GM21576 (cell line): Measurements from ENCODE around the gene ITPR2.

Experiments
- ATAC-seq: cut with Tn5 transposase; IDR thresholded peaks from one replicate; pipeline ENCODE4 v1.9.1; 2021; ENCODE audit warnings: mild to moderate bottlenecking, moderate library complexity; ENCODE audit not compliant: unreplicated experiment

ITPR2 gene

DNA sequence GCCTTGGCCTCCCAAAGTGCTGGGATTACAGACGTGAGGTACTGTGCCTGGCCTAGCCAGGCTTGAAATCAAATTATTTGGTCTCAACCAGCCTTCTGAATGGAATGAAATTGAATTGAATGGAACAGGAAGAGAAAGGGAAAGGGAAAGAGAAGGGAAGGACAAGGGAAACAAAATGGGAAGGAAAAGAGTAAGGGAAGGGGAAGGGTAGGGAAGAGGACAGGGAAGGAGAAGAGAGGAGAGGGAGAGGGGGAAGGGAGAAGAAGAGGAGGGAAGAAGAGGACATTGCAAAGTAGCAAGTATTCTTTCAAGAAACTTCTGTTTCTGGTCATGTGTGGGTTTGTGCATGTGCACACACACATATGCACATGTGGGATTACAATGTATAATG lies 97.8 kb downstream of the ITPR2 start:
- no peak for ATAC-seq

DNA sequence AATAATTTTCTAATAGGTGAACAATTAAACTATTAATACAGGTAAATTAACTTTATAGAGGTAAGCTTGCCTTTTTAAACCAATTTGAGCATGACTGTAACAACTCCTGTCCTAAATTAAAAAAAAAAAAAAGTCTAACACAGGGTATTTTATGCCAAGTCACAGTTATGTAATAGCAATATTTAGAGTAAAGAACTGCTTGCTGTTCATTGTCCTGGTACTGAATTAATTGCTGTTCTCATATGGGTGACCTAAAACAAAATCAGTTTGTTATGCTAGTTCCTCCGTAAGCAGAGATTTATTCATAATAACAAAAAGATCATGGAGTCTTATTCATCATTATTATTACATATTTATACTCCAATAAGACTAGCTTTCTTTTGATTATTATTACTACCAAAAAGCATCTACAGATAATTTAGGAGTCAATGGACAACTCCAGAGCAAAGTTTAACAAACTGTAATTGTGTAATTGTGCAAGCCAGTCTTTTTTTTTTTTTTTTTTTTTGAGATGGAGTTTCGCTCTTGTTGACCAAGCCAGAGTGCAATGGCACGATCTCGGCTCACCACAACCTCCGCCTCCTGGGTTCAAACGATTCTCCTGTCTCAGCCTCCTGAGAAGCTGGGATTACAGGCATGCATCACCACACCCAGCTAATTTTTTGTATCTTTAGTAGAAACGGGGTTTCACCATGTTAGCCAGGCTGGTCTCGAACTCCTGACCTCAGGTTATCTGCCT lies 98.3 kb downstream of the ITPR2 start:
- no peak for ATAC-seq

DNA sequence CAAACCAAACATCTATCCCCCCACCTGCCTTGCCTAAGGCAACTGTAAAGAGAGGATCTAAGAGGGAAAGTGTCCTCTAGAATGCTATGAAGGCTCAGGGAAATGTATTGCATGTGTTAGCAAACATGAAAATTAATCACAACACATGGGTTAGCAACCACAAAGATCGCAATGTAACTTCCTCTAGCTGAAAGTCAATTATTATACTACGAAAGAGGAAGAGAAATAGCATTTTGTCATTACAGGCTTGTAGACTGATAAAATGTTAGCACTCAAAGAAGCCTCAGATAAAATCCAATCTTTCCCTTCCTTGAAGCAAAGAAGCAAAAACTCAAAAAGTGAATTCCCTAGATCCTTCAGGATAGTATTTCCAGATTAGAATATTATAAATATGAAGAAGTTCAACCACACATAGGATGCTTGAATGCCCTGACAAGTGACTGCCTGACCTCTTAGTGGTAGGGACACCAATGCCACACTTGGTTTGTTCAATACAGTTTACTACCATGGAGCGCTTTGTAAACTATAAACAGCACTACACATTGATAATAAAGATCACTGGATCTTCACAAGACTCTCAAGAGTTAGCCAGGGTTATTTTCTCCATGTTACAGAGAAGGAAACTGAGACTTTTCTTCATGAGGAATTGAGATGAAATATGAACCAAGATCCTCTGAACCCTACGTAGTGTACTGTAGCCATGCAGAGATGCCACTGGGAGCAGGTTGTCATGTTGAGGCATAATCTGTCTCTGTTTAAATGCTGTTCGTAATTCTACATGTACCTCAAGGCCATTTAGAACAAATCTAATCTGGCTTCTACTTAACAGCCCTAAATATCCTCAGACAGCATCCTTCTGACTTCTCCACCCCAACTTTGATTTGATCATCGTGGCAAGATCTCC lies 100.7 kb downstream of the ITPR2 start:
- ATAC-seq, result peak; percentile 57

DNA sequence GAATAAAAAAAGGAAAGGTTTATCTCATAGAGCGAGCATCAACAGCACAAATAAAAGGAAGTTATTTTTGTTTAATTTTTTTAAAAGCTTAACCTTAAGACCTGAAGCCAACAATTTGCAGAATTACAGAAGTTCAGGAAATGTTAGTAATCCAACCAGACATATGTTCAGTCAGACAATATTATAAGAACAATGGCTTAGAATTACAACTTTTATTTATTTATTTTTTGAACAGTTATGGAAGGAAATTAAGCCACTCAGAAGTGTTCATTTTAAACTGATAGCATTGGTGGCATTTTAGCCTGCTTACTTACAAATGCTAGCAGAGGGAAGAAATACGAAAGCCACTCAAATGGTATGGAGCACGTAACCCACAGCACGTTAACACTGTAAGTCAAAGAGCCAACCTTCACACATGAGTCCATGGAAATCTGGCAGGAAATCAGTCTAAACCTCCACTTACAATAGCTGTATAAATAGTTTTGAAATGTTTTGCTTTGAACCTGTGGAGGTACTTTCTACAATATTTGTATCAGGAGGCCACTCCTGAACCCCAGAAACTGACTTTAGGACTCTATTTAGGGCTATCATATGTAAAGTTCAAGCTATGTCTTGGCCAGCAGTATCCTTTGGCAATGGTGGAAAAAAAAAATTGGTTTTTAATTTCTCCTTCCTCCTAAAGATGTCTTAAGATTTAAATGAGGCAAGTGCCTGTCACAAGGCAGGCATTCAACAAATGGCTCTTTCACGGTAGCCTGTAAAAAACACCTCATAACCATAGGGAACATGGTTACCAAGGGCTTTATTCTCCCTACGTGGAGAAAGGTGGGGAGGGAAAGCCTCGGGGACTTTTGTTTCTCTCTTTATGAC lies 102.3 kb downstream of the ITPR2 start:
- ATAC-seq, result no peak

DNA sequence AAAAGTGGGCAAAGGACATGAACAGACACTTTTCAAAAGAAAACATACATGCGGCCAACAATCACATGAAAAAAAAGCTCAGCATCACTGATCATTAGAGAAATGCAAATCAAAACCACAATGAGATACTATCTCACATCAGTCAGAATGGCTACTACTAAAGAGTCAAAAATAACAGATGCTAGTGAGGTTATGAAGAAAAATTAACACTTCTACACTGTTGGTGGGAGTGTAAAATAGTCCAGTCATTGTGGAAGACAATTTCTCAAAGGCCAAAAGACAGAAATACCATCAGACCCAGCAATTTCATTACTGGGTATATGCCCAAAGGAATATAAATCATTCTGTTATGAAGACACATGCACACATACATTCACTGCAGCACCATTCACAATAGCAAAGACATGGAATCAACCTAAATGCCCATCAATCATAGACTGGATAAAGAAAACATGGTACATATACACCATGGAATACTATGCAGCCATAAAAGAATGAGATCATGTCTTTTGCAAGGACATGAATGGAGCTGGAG lies 103.8 kb downstream of the ITPR2 start:
- ATAC-seq, result peak; percentile 30

DNA sequence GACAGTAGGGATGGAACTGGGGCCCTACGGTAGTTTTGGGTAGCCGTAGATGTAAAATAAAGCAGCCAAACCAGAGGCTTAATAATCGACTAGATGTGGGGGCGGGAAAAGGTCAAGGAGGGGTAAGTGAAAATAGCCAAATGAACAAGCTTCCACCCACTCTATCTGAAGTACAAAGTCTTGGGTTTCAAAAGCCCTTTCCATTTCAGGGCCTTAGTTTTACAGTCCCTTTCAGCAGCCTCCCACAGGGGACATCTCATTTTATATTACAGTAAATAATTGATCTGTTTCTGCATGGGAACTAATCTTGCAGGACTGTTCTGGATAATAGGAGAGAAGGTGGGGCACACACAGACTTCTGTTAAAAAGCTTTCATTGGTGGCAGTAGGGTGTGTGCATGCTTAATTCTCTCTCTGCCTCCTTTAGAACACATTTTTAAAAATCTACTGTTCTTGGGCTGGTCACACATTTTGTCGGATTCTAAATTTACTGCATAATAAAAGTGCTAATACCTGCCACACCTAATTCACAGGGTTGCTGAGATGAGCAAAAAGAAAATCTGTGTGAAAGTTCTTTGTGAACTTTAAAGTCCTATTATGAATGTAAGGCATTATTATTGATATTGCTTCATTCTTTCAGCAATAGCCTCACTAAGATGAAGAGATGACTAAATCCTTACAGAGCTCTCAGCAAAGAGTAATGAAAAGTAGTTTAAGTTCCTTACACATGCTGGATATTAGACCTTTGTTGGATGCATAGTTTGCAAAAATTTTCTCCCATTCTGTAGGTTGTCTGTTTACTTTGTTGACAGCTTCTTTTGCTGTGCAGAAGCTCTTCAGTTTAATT lies 104.6 kb downstream of the ITPR2 start:
- no peak for ATAC-seq

DNA sequence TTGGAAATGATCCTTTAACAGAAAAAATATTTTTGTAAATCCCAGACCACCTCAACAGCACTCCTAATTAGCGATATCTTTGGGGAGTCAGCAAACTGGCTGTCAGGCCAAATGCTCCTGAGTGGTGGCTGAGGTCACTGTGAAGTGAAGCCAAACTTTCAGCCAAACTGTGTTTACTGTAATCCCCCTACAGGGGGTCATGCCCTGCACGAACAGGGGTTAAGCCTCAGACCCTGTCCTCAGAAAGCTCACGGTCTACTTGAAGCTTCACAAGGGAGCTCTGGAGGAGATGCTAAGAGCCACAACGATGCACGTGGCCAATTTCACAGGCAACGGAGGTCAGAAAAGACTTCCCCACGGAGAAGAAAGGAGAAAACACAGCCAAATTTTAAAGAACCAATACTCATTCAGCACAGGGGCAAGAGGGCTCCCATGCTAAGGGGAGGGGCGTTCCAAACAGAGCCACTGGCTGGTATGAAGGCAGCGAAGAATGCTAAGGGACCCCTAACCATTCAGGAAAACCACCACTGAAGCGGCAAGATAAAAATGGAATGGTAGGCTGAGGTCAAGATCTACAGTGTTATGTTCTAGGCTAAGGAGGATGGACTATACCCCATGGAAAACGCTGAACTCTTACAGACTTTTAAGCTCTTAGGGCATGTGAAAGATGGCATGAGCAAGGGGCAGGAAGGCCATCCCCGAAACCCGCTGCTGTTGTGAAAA lies 105.4 kb downstream of the ITPR2 start:
- no peak for ATAC-seq

DNA sequence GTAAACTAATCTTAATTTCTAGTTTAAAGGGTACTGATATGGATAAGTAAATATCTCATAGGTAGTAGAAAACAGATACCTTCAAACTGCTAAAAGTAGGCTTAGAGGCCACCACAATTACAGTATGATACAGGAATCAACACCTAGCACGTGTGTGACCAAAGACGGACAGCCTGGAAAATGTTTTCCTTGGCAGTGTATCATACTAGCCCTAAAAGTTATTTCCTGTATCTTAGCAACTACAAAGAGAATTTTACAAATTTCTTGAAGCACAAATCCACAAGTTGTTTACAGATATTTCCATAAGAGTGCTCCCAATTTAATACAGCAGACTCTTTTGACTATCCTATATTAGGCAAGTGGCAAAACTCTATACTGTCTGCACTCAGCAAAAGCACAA lies 106.0 kb downstream of the ITPR2 start:
- no peak for ATAC-seq

DNA sequence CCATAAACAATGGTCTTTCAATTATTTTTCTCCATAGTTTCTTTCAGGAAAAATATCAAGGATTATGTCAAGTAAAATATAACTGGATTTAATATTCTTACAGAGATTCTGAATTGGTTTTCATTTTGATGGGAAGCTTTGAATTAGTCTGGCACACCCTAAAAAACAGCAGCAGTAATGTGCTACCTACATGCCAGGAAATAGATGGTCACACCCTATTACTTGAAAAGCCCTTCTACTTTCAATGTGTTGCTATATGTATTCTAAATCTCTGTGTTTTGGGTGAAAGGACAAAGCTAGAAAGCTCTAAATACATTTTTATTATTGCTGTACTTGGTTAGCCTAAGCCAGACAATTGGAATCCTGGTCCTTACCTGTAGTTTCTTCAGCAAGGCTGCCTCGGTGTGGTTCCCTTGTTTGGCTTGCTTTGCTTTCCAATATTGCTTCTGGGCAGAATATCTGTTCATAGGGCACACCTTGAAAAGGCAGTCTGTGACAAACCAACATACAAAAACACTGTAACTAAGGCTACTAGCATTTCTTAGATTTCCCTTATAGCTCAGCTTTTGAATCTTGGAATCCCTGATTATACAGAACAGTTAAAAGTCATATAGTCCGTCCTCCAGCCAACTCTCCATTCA lies 107.6 kb downstream of the ITPR2 start:
- no peak for ATAC-seq

DNA sequence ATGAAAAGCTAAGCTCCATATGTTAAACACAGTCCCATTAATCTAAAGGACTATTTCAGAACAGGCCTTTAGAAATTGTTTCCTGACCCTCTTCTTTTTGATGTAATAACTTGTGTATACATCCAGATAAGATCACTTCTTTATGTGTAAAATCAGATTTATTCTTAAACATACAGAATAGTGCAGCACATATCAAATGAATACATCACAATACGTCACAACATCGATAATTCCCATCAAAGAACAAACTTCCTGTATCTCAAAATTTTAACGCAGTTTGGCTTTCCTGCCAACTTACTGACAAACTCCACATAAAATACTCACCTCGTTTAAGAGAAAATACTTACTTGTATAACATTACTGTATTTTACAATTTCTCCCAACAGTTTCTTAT lies 108.7 kb downstream of the ITPR2 start:
- ATAC-seq, result no peak

DNA sequence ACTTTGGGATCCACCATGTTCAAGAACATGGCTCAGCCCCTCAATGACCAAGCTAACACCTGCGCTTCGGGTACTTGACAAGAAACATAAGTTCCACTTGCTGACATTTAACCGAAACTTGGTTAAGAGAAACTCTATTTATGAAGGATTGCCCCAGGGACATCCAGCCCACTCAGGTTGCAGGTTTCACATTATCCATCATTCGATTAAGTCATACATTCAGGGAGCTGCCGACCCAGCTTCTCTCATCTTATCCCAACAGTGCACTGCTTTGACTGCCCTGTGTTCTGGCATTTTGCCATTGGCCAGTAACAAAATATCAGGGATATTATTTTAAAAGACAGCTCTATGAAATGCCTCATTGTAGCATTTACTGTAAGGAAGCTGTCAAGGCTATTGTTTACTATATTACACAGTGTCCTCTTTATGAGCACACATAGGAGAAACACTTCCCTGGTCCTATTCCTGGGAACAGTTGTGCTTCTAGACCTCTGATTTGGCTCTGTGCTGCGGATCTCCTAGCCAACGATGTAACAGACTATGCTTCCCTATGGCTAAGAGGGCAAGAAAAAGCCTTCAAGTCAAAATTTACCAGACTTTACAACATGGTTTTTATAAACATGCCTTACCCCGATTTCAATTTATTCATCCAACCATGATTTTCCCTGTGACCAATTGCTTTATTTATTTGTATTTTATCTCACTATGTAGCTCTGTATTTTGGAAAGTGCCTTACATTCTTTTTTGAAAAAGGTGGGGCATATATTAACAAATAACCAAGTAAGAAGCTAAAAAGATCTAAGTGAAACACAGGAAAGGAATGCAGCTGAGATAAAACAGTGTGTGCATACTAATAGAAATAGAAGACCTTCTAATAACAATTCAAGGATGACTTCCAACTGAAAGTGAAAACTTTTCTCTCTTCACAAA lies 109.3 kb downstream of the ITPR2 start:
- ATAC-seq, result no peak

DNA sequence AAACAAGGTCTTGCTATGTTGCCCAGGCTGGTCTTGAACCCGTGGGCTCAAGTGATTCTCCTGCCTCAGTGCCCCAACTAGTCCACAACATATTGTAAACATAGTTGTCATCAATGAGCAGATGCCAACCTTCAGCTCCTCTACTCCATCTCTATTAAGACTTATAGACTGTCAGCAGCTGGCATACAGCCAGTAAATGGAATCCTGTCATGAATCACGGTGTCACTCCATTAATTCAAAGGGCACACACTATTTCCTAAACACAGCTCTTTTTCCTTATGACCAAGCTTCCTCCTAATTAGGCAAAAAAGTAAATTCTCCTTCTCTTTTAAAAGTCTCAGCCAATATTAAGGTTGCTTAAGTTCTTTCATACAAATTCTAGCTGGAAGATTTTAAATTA lies 111.2 kb downstream of the ITPR2 start:
- ATAC-seq, result no peak

DNA sequence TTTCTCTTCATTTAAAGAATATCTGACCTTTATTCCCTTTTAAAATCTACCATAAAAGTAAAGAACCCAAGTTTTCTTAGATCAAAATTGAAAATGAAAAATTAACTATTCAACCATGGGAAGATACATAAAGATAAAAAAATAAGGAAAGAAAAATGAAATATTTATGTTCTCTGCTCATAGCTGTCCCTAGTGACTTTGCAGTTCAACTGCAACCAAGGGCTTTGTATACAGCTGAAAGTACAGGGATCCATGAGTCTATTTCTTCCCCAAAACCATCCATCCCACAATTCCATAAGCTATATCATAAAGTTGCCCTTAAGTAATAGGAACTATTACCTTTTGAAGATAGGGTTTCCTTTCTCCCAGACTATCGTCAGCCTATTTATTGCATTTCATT lies 113.1 kb downstream of the ITPR2 start:
- no peak for ATAC-seq

DNA sequence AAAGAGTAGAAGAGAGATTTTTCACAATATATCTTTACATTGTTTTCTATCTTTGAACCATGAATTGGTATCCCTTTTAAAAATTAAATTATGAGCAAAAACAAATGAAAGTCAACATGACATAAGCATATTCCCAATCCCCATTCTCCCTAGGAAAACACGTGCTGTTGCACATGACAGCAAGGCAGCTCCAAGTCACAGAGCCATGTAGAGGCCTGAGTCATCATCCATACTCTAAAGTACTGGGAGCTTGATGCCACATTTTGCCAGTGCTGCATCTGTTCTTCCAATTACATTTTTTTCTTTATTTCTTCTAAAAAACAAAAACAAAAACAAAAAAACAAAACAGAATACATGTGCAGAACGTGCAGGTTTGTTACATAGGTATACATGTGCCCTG lies 115.2 kb downstream of the ITPR2 start:
- no peak for ATAC-seq

DNA sequence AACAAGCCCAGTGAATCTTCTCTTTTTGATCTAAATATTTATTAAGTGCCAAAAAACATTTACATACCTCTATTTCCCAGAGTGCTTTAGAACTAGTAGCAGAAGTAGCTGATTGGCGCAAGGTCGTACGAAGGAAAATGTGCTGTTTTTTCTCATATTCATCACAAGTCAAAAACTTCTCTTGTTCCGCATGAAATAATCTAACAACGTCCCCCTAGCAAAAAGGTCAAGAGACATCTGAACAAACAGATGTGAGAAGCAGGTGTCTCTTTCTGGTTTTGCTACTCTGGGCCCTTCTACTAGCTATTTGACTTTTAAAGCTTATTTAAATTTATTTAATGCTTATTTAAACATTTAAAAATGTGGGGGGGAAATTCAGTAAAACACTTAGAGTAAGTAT lies 117.8 kb downstream of the ITPR2 start:
- ATAC-seq, result no peak

DNA sequence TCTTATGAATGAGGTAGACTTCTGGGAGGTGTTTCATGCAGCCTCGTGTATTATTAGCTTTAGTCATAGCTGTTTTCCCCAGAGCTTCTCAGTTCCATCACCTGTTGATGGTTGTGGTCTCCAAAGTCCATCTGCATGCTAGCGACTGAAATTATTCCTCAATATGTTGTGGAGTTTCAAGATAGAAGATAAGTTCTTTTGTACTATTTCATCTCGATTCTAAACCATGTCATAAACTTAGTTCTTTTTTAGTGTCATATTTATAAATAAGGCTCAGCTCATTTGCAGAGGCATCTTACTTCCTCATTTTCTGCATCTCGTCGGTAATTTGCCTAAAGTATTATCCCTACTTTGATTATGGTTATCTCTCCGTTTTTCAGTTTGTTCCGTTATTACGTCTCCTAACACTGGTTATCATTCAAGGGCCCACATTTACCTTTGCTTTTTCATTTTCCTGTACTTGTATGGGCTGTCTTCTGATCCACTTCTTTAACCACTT lies 119.1 kb downstream of the ITPR2 start:
- peak; percentile 67 for ATAC-seq

DNA sequence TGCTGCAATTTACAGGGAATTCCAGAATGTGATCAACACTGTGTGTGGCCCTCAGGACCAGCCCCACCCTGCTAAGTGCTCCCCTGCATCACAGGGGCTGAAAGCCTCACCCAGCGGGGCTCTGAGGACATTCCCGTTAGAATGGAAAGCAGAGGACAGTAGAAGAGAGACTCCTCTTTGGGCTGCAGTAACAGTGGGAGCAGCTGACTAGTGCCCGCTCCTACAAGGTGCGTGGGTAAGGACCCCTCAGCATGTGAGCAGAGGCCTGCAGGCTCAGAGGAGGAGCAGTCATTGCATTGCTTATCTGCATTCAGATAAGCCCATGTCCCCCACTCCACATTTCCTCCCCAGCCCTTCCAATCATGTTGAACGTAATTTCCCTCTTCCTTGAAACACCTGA lies 120.1 kb downstream of the ITPR2 start:
- no peak for ATAC-seq

DNA sequence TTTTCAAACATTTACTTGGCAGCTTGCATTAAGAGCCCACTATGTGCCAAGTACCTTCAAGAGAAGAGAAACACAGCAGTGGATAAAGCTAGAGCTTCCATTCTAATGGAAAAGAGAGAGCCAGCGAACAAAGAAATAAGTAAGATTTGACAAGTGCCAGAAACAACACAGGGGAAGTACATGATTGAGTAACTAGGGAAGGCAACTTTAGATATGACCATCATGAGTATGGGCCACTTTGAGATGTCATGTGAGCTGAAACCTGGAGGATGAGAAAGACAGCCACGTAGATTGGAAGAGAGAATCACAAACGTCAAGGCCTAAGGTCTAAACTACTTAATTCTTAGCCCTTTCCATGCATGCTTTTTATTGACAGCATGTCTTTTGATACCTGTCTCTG lies 121.4 kb downstream of the ITPR2 start:
- no peak for ATAC-seq
